Panc1 (cell line): ENCODE data around the gene EPOP.

Experiments used
- SIN3A ChIP-seq: IDR thresholded peaks from 2 replicates; pipeline ENCODE4 v1.6.1; 2012; ENCODE audit warnings: low read depth, mild to moderate bottlenecking, low read length, moderate library complexity, borderline replicate concordance; ENCODE audit not compliant: insufficient read depth
- TF ChIP-seq, protein P1 (sequence below): fragments of 450-650 bp; IDR thresholded peaks from 2 replicates; pipeline ENCODE4 v1.5.1; 2017; ENCODE audit warnings: mild to moderate bottlenecking
- TF ChIP-seq, protein P2 (sequence below), 2 experiments: IDR thresholded peaks; 2 replicates each; pipeline ENCODE4 v1.6.1; 2011 to 2012; ENCODE audit warnings: low read depth in 2 of 2, control low read depth in 1 of 2, low read length in 1 of 2, mild to moderate bottlenecking in 1 of 2, moderate library complexity in 1 of 2; ENCODE audit not compliant: insufficient read depth in 1 of 2

DNA sequence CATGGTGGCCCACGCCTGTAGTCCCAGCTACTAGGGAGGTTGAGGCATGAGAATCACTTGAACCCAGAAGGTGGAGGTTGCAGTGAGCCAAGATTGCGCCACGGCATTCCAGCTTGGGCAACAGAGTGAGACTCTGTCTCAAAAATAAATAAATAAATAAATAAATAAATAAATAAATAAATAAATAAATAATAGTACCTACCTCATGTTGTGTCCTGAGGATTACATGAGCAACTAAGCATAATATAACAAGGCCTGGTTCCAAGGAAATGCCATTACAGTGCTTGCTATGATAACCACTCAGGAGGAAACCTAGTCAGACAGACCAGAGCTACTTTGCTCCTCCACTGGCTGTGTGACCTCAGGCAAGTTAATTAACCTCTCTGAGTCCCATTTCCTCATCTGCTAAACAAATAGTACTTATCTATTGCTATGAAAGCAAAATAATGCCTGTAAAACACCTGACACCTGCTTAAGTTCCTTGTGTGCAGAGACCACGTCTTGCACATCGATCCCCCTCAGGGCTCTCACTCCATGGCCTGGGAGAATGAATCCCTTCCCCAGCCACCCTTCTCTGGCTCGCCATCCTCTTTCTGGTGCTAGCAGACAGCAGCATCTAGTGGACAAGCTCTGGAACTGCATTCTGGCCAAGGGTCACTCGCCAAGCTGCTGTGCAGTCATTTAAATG, 7.5 kb downstream of the EPOP start:
- TF ChIP-seq, protein P1, sequence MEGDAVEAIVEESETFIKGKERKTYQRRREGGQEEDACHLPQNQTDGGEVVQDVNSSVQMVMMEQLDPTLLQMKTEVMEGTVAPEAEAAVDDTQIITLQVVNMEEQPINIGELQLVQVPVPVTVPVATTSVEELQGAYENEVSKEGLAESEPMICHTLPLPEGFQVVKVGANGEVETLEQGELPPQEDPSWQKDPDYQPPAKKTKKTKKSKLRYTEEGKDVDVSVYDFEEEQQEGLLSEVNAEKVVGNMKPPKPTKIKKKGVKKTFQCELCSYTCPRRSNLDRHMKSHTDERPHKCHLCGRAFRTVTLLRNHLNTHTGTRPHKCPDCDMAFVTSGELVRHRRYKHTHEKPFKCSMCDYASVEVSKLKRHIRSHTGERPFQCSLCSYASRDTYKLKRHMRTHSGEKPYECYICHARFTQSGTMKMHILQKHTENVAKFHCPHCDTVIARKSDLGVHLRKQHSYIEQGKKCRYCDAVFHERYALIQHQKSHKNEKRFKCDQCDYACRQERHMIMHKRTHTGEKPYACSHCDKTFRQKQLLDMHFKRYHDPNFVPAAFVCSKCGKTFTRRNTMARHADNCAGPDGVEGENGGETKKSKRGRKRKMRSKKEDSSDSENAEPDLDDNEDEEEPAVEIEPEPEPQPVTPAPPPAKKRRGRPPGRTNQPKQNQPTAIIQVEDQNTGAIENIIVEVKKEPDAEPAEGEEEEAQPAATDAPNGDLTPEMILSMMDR: peak; percentile 95
- TF ChIP-seq, protein P2, sequence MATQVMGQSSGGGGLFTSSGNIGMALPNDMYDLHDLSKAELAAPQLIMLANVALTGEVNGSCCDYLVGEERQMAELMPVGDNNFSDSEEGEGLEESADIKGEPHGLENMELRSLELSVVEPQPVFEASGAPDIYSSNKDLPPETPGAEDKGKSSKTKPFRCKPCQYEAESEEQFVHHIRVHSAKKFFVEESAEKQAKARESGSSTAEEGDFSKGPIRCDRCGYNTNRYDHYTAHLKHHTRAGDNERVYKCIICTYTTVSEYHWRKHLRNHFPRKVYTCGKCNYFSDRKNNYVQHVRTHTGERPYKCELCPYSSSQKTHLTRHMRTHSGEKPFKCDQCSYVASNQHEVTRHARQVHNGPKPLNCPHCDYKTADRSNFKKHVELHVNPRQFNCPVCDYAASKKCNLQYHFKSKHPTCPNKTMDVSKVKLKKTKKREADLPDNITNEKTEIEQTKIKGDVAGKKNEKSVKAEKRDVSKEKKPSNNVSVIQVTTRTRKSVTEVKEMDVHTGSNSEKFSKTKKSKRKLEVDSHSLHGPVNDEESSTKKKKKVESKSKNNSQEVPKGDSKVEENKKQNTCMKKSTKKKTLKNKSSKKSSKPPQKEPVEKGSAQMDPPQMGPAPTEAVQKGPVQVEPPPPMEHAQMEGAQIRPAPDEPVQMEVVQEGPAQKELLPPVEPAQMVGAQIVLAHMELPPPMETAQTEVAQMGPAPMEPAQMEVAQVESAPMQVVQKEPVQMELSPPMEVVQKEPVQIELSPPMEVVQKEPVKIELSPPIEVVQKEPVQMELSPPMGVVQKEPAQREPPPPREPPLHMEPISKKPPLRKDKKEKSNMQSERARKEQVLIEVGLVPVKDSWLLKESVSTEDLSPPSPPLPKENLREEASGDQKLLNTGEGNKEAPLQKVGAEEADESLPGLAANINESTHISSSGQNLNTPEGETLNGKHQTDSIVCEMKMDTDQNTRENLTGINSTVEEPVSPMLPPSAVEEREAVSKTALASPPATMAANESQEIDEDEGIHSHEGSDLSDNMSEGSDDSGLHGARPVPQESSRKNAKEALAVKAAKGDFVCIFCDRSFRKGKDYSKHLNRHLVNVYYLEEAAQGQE (IDR thresholded peaks at IDR 0.05; ENCODE audit: insufficient read depth in 1 of 2, low read depth in 2 of 2, low read length in 1 of 2): no peak
- no peak for TF ChIP-seq SIN3A
